ENCODE data around the gene B3GAT3. TPM values are rescaled to one million over a fixed set of nuclear protein-coding genes. Genes with fewer than 3 reads are reported as not detected.

Gene B3GAT3
- total and polyA plus RNA-seq, 2 of the 8 experiments (the other 6 are each of a cell fraction or from before 2014, with no cell fraction given), result 28.0 to 39.0 TPM

- CTCF ChIA-PET (ENCODE audit: partially characterized antibody), result no interaction called here
- Histone ChIP-seq H4K91ac (replicated peaks; ENCODE audit: insufficient read length, low read length) (no peak overlapping the region), H2BK120ac (replicated peaks; ENCODE audit: low read depth, low read length) (no peak overlapping the region), H3K4me3 (ENCODE audit: extremely low read depth in 1 of 4, insufficient read depth in 2 of 4, low read depth in 3 of 4, low read length in 4 of 4) (no peak overlapping the region), H3K27ac (ENCODE audit: low read depth, low read length) (no peak overlapping the region), H2BK20ac (ENCODE audit: low read length) (no peak overlapping the region), H2BK5ac (ENCODE audit: low read depth, low read length) (no peak overlapping the region), H4K20me1 (replicated peaks in 1 of 2; ENCODE audit: control insufficient read depth in 1 of 2, insufficient read depth in 2 of 2, low read length in 2 of 2) (peaks cover 0 to 3% of the 10 kb centered on the region in 2 experiments), H3K56ac (replicated peaks; ENCODE audit: insufficient read length, low read depth, low read length) (no peak overlapping the region), H3K23me2 (ENCODE audit: low read depth, low read length) (peaks cover 8% of the 10 kb centered on the region), H3K9ac (replicated peaks in 1 of 4; ENCODE audit: extremely low read depth in 1 of 4, low read depth in 3 of 4, low read length in 3 of 4) (no peak overlapping the region), H3K27me3 (replicated peaks in 1 of 4; ENCODE audit: control insufficient read depth in 3 of 4, extremely low read depth in 1 of 4, insufficient read depth in 3 of 4, low read length in 3 of 4) (no peaks in the 10 kb centered on the region), H3K79me1 (ENCODE audit: low read depth, low read length) (0 out of 2 replicates have a peak, but pooled peaks cover 2% of the 10 kb centered on the region), H2AFZ (ENCODE audit: low read length) (no peak overlapping the region), H3K4ac (replicated peaks; ENCODE audit: insufficient read length, low read depth, low read length) (no peak overlapping the region), H3K18ac (ENCODE audit: extremely low read depth, low read length) (no peak overlapping the region), H2AK5ac (ENCODE audit: low read depth, low read length) (no peak overlapping the region), H4K8ac (ENCODE audit: extremely low read depth, insufficient read depth, low read length) (no peak overlapping the region; the same call in 1 of the 2 replicates), H3K14ac (ENCODE audit: insufficient read length) (no peak overlapping the region), H3K79me2 (ENCODE audit: control insufficient read depth in 1 of 2, insufficient read depth in 2 of 2, low read length in 2 of 2) (peaks cover 0 to under 1% of the 10 kb centered on the region in 2 experiments; a peak in 2 of 4 replicates), H3K23ac (ENCODE audit: insufficient read length) (no peak overlapping the region), H2BK15ac (ENCODE audit: low read length) (no peak overlapping the region), H2BK12ac (ENCODE audit: low read depth, low read length) (no peak overlapping the region), H3K36me3 (ENCODE audit: control insufficient read depth in 2 of 4, insufficient read depth in 4 of 4, low read length in 3 of 4) (peaks cover 2 to 25% (median 15%) of the 10 kb centered on the region in 4 experiments; a peak in 7 of 8 replicates), H4K5ac (ENCODE audit: insufficient read length, low read depth, low read length) (no peak overlapping the region), H3K9me3 (ENCODE audit: insufficient read depth in 2 of 2, low read depth in 1 of 2, low read length in 1 of 2) (no peaks in the 10 kb centered on the region), H3K4me1 (replicated peaks in 1 of 4; ENCODE audit: control insufficient read depth in 3 of 4, insufficient read depth in 4 of 4, low read length in 3 of 4) (peaks cover 0 to 8% (median 4%) of the 10 kb centered on the region in 4 experiments; a peak in 3 of 7 replicates), H3K4me2 (ENCODE audit: insufficient read depth in 1 of 2, low read depth in 2 of 2, low read length in 2 of 2) (no peak overlapping the region)
- TF ChIP-seq HDAC6 (IDR thresholded peaks at IDR 0.05; ENCODE audit: low read depth, low read length) (no peak), CBX8 (IDR thresholded peaks at IDR 0.05; ENCODE audit: borderline replicate concordance, low read depth, low read length) (no peak), TEAD4 (IDR thresholded peaks at IDR 0.05; ENCODE audit: low read depth, low read length) (no peak), NRF1 (IDR thresholded peaks at IDR 0.05; ENCODE audit: low read depth, low read length) (no peak), TBP (IDR thresholded peaks at IDR 0.05; ENCODE audit: low read depth, low read length) (no peak), KDM1A (IDR thresholded peaks at IDR 0.05; ENCODE audit: borderline replicate concordance, low read length) (no peak), CTBP2 (IDR thresholded peaks at IDR 0.05; ENCODE audit: borderline replicate concordance, insufficient read depth, insufficient read length, low read length) (no peak), RFX5 (IDR thresholded peaks at IDR 0.05; ENCODE audit: borderline replicate concordance, low read depth, low read length) (no peak), MAX (IDR thresholded peaks at IDR 0.05) (no peak), EZH2 (IDR thresholded peaks at IDR 0.05; ENCODE audit: low read depth, low read length, severe bottlenecking) (no peak)
- TF ChIP-seq, protein P1, sequence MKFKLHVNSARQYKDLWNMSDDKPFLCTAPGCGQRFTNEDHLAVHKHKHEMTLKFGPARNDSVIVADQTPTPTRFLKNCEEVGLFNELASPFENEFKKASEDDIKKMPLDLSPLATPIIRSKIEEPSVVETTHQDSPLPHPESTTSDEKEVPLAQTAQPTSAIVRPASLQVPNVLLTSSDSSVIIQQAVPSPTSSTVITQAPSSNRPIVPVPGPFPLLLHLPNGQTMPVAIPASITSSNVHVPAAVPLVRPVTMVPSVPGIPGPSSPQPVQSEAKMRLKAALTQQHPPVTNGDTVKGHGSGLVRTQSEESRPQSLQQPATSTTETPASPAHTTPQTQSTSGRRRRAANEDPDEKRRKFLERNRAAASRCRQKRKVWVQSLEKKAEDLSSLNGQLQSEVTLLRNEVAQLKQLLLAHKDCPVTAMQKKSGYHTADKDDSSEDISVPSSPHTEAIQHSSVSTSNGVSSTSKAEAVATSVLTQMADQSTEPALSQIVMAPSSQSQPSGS (IDR thresholded peaks at IDR 0.05; ENCODE audit: low read length), result no peak
- FAIRE-seq, result no peak
- WGBS, 2 experiments (ENCODE audit: extremely low coverage in 1 of 2, insufficient coverage in 1 of 2, insufficient read length in 1 of 2, insufficient replicate concordance in 2 of 2, low coverage in 1 of 2, low lambda C conversion rate in 2 of 2, missing lambda C conversion rate in 1 of 2), result 88% methylated on average over 11 of the region's 11 CpGs; no CpG with 5 or more reads in 1 of the 2 experiments
- POLR2A ChIA-PET (ENCODE audit: partially characterized antibody), result interaction anchor here (0.6 to 20.7 kb wide), 5 partner anchors 11 to 248 kb away, joined by 3 to 336 read pairs (median 4); partner anchors contain the start of genes B3GAT3, C11orf98 and CSKMT
- DNase-seq (ENCODE audit: low read depth in 1 of 2, low spot score in 2 of 2), result no peak
Observed at GRCh38 chr11:62578541-62578940, 43.2 kb downstream of the B3GAT3 start.

Measured in H1 (cell line).